Testis (tissue), 2 donors: ENCODE measurements around the gene LRRC38.

Experiments used
- POLR2A ChIP-seq: fragments of 450-650 bp; IDR thresholded peaks from one replicate; pipeline ENCODE4 v1.6.1; 2017; ENCODE audit warnings: antibody characterized with exemption, mild to moderate bottlenecking, moderate library complexity
- TF ChIP-seq, protein P1 (sequence below), 3 experiments: fragments of 450-650 bp in 2 of 3; fragments of 200-600 bp in 1 of 3; sonication (generic) in 1 of 3; IDR thresholded peaks; one replicate each; pipeline ENCODE4 v1.5.1; 2016 to 2019; ENCODE audit warnings: antibody characterized with exemption in 3 of 3, mild to moderate bottlenecking in 2 of 3, moderate library complexity in 1 of 3

DNA sequence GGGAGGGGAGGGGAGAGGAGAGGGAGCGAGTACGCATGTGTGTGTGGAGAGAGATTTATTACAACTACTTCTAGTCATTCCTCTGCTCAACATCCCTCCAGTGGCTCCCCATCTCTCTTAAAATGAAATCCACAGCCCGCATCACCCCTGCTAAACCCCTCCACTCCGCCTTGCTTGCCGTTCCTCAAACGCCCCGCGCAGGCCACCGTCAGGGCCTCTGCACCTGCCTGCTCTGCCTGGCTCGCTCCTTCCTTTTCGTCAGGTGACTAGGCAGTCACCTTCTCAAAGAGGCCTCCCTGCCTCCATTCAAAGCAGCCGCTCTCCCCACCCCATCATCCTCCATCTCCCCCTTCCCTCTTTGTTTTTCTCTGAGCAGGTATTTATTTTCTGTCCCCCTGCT, 29.9 kb downstream of the LRRC38 start:
- TF ChIP-seq, protein P1, sequence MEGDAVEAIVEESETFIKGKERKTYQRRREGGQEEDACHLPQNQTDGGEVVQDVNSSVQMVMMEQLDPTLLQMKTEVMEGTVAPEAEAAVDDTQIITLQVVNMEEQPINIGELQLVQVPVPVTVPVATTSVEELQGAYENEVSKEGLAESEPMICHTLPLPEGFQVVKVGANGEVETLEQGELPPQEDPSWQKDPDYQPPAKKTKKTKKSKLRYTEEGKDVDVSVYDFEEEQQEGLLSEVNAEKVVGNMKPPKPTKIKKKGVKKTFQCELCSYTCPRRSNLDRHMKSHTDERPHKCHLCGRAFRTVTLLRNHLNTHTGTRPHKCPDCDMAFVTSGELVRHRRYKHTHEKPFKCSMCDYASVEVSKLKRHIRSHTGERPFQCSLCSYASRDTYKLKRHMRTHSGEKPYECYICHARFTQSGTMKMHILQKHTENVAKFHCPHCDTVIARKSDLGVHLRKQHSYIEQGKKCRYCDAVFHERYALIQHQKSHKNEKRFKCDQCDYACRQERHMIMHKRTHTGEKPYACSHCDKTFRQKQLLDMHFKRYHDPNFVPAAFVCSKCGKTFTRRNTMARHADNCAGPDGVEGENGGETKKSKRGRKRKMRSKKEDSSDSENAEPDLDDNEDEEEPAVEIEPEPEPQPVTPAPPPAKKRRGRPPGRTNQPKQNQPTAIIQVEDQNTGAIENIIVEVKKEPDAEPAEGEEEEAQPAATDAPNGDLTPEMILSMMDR (IDR thresholded peaks at IDR 0.05): no peak
- no peak for TF ChIP-seq POLR2A
